ENCODE results near the gene SRSF12. TPM values are rescaled to one million over a fixed set of nuclear protein-coding genes. Genes with fewer than 3 reads are reported as not detected.

SRSF12 gene
- 0.82 to 1.5 TPM (median 1.3 TPM) in 5 replicates for total RNA-seq (2022; extraction: Qiagen RNA extraction)

DNA sequence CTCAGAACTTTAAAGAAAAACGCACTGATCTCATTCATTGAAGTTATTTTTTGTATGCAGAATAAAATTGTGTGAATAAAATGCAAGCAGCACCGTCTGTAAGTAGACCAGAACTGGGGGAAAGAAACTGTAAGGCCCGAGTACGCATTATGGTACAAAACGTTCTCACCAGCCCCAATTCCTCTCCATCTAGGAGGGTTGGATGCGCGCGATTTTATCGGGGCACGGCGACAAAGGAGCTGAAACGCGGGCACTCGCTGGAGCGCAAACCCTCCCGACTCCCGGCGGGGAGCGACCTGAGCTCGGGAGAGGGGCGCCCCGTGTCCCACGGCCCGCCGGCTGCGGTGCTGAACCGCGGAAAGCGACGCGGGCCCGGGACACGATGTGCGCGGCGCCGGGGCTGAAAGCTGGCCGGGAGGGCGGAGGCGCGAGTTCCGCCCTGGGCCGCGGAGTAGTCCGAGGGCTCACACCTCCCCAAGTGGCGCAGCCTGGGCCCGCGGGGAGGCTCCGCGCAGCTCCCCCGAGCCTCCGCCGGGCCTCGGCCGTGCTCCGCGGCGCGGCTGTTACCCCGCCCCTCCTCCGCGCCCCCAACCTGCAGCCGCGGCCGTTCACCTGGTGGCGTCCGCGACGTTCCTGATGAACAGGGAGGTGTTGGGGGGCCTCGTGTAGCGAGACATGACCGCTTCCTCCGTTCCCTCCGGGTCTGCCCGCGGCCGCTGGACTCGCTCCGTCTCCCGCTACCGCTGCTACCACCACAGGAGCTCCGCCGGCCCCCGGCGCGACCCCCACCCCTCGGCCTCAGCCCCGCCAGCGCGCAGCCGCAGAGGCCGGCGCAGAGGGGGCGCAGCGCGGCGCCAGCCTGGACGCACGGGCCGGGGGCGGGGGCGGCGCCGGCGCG is at the start of gene SRSF12:
TSS of gene SRSF12 (minus strand) at position 861 of the 898 bp plus-strand sequence. CDS start at position 677, 184 bp downstream.

DNA sequence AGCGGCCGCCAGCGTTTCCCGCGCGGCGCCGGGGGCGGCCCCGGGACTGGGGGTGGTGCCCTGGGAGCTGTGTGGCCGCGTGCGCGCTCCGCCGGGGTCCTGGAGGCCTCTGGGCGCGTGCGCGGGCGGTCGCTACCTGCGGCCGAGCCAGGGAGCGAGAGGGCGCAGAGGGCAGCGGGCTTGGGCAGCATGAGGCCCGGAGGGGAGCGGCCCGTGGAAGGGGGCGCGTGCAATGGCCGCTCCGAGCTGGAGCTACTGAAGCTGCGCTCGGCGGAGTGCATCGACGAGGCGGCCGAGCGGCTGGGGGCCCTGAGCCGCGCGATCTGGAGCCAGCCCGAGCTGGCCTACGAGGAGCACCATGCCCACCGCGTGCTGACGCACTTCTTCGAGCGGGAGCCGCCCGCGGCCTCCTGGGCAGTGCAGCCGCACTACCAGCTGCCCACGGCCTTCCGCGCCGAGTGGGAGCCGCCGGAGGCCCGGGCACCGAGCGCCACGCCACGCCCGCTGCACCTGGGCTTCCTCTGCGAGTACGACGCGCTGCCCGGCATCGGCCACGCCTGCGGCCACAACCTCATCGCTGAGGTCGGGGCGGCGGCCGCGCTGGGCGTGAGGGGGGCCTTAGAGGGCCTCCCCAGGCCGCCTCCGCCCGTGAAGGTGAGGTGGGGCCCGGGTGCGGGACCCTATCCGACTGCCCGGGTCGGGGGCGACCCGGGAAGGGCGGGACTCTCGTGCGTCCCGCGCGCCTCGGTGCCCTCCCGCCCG is 28.3 kb upstream of the SRSF12 start, which contains the start of gene PM20D2:
TSS of gene PM20D2 (plus strand) at position 100 of the 762 bp plus-strand sequence. CDS start at position 190, 90 bp downstream.

DNA sequence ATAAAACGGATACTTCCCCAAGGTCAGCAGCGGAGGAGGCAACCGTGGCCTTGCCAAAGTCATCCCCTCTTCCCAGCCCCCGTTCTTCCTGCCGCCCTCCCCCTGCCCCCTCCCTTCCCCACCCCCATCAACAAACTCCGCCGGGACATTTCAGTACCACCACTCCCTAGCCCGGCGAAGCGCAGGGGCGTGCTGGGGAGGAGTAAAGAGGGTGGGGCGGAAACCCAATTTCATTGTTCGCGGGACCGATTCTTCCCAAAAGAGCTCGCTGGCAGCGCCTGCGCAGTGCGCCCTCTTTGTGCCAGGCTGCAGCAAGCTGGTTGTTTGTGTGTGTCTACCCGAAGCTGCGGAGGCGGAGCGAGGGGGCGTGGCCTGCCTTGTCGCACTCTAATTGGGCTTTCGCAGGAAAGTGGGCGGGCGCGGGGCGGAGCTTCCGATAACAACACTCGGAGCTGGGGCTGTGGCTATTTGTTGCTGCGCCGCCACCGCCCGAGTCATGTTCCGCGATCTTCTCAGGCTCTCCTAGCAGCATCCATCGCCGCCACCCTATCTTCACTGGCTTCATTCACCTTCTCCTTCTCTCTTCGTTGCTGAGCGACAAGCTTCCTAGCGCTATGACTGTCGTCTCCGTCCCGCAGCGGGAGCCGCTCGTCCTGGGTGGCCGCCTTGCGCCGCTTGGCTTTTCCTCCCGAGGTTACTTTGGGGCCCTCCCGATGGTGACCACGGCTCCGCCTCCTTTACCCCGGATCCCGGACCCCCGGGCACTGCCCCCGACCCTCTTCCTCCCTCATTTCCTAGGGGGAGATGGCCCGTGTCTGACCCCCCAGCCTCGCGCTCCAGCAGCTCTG is 37.4 kb downstream of the SRSF12 start, which contains the start of gene PNRC1:
TSS of gene PNRC1 (plus strand) at position 471 of the 848 bp plus-strand sequence. CDS start at position 615, 144 bp downstream.

Other genes starting within 250 kb of the SRSF12 start
- gene RNGTT, start 154.5 kb downstream of the SRSF12 start, total RNA-seq (2022; extraction: Qiagen RNA extraction), result 6.7 to 10.7 TPM (median 8.8 TPM) in 5 replicates
- gene PNRC1, start 37.3 kb downstream of the SRSF12 start, total RNA-seq (2022; extraction: Qiagen RNA extraction), result 19.0 to 29.5 TPM (median 27.4 TPM) in 5 replicates
- 10.0 to 15.1 TPM (median 13.7 TPM) in 5 replicates for gene PM20D2, start 28.0 kb upstream of the SRSF12 start, total RNA-seq (2022; extraction: Qiagen RNA extraction)
- gene GABRR1, start 99.3 kb upstream of the SRSF12 start, total RNA-seq (2022; extraction: Qiagen RNA extraction), result not detected in 5 replicates
- gene GABRR2, start 197.2 kb upstream of the SRSF12 start, total RNA-seq (2022; extraction: Qiagen RNA extraction), result 0.05 to 0.13 TPM in 2 of 5 replicates, not detected in the others
- 12.2 to 16.7 TPM (median 14.2 TPM) in 5 replicates for gene UBE2J1, start 234.7 kb upstream of the SRSF12 start, total RNA-seq (2022; extraction: Qiagen RNA extraction)

Measured in A549 treated with CORT108297 at 1 μM for 4 hours (cell line).